Fibroblast of lung (primary cell): ENCODE measurements around the gene OSBP2.

Source experiments
- CTCF ChIP-seq, 2 donors: IDR thresholded peaks in 1 of 2; conservative IDR thresholded peaks in 1 of 2; 1 replicate in 1 of 2; 2 replicates in 1 of 2; pipeline ENCODE4 v1.5.1; 2011 to 2012; ENCODE audit warnings: low read length in 2 of 2, control low read depth in 1 of 2, inconsistent platforms in 1 of 2, low read depth in 1 of 2, mild to moderate bottlenecking in 1 of 2
- EZH2 ChIP-seq: IDR thresholded peaks from 2 replicates; pipeline ENCODE4 v1.5.1; 2012; ENCODE audit warnings: low read length, control low read depth, mild to moderate bottlenecking; ENCODE audit errors: missing control alignments

DNA sequence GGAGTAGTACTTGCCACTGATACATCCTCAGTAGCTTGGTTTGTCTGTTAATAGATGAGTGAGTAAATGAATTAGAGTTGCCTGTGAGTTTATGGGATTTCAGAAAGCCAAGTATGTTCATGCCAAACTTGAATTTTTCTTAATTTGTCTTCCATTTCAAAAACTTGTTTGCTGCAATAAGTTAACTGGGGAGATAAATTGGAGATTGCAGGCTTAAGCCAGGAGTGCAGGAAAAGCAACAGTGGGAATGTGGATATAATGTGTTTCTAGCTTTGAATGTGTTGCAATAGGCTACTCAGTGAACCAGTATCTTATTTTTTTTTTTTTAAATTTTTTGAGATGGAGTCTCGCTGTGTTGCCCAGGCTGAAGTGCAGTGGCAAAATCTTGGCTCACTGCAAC lies 8.2 kb downstream of the OSBP2 start:
- TF ChIP-seq CTCF (conservative IDR thresholded peaks at IDR 0.05 in 1 of 2, IDR thresholded peaks at IDR 0.05 in 1 of 2; ENCODE audit: low read depth in 1 of 2, low read length in 2 of 2) (no peak), EZH2 (no peak)
